Measurements from ENCODE around the gene PKD1. TPM values are rescaled to one million over a fixed set of nuclear protein-coding genes. Genes with fewer than 3 reads are reported as not detected.

The PKD1 gene
- total and polyA plus RNA-seq, 2 of the 13 experiments (the other 11 are each of a cell fraction or from before 2014, with no cell fraction given) = 22.1 to 23.0 TPM

GRCh38 chr16:2148714-2149629 lies 13.3 kb upstream of the PKD1 start (continued):
- no peak for TF ChIP-seq DBP (CRISPR knock-in tag; IDR thresholded peaks at IDR 0.05; ENCODE audit: not compliant biosample characterization)
- no peak for TF ChIP-seq MNT (IDR thresholded peaks at IDR 0.05)
- no peak for TF ChIP-seq ZNF605 (CRISPR knock-in tag; IDR thresholded peaks at IDR 0.05)
- TF ChIP-seq PRPF4 (IDR thresholded peaks at IDR 0.05; ENCODE audit: low read depth, low read length, poor library complexity, severe bottlenecking) = no peak
- no peak for TF ChIP-seq ZFAT (CRISPR knock-in tag; conservative IDR thresholded peaks at IDR 0.05)
- TF ChIP-seq MXI1 (IDR thresholded peaks at IDR 0.05; ENCODE audit: borderline replicate concordance, low read depth, low read length) = no peak
- no peak for TF ChIP-seq GPBP1L1 (CRISPR knock-in tag; IDR thresholded peaks at IDR 0.05)
- TF ChIP-seq ZNF549 (CRISPR knock-in tag; IDR thresholded peaks at IDR 0.05) = no peak
- no peak for TF ChIP-seq SRY (CRISPR knock-in tag; IDR thresholded peaks at IDR 0.05)
- no peak for TF ChIP-seq TFDP1 (CRISPR knock-in tag; IDR thresholded peaks at IDR 0.05; ENCODE audit: borderline replicate concordance)
- no peak for TF ChIP-seq SMAD9 (CRISPR knock-in tag; IDR thresholded peaks at IDR 0.05)
- no peak for TF ChIP-seq KDM4B (CRISPR knock-in tag; IDR thresholded peaks at IDR 0.05)
- TF ChIP-seq KLF16 (CRISPR knock-in tag; IDR thresholded peaks at IDR 0.05) = no peak
- TF ChIP-seq SUZ12 (IDR thresholded peaks at IDR 0.05; ENCODE audit: low read depth, low read length) = no peak
- no peak for TF ChIP-seq CREM (IDR thresholded peaks at IDR 0.05)
- no peak for TF ChIP-seq CREM (CRISPR knock-in tag; IDR thresholded peaks at IDR 0.05)
- TF ChIP-seq ZXDC (CRISPR knock-in tag; IDR thresholded peaks at IDR 0.05) = no peak
- TF ChIP-seq MBNL3 (CRISPR knock-in tag; conservative IDR thresholded peaks at IDR 0.05) = no peak
- TF ChIP-seq SIX1 (CRISPR knock-in tag; IDR thresholded peaks at IDR 0.05; ENCODE audit: borderline replicate concordance) = no peak
- no peak for TF ChIP-seq ATF3 (CRISPR knock-in tag; IDR thresholded peaks at IDR 0.05)
- no peak for TF ChIP-seq CENPBD1 (CRISPR knock-in tag; IDR thresholded peaks at IDR 0.05; ENCODE audit: borderline replicate concordance, low read depth)
- TF ChIP-seq ZSCAN22 (CRISPR knock-in tag; IDR thresholded peaks at IDR 0.05) = no peak
